Astrocyte (in vitro differentiated cells and primary cell): ENCODE measurements around the gene RPAP3.

Source experiments
- EZH2 ChIP-seq: IDR thresholded peaks from 2 replicates; pipeline ENCODE4 v1.6.1; 2012; ENCODE audit warnings: mild to moderate bottlenecking, low read length, inconsistent platforms; ENCODE audit not compliant: insufficient read depth
- TF ChIP-seq, protein P1 (sequence below): IDR thresholded peaks from 2 replicates; pipeline ENCODE4 v1.5.1; 2011; ENCODE audit warnings: low read depth, mild to moderate bottlenecking, inconsistent platforms, low read length, moderate library complexity; ENCODE audit not compliant: insufficient read depth

DNA sequence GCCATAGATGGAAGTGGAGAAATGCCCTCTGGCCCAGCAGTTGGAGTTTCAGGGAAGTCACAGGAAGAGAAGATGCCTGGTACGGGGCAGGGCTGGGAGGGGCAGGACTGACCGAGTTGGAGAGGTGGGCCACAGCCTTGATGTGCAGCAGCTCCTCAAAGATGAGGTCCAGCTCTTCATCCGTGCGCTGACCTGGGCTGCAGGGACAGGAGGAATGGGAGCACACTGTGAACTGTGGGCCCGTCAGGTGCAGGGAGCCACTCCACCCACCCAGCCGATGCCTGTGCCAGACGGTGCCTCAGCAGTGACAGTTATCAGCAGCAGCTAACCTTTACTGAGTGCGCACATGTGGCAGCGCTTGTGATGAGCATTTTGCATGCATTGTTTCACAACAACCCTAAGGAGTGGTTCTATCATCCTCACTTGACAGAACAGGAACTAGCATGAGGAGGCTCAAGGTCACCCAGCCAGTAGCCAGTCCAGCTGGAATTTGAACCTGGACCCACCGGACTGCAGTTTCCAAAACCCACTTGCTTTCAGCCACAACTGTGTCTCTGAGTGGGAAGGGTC lies 44.5 kb upstream of the RPAP3 start:
- TF ChIP-seq, protein P1, sequence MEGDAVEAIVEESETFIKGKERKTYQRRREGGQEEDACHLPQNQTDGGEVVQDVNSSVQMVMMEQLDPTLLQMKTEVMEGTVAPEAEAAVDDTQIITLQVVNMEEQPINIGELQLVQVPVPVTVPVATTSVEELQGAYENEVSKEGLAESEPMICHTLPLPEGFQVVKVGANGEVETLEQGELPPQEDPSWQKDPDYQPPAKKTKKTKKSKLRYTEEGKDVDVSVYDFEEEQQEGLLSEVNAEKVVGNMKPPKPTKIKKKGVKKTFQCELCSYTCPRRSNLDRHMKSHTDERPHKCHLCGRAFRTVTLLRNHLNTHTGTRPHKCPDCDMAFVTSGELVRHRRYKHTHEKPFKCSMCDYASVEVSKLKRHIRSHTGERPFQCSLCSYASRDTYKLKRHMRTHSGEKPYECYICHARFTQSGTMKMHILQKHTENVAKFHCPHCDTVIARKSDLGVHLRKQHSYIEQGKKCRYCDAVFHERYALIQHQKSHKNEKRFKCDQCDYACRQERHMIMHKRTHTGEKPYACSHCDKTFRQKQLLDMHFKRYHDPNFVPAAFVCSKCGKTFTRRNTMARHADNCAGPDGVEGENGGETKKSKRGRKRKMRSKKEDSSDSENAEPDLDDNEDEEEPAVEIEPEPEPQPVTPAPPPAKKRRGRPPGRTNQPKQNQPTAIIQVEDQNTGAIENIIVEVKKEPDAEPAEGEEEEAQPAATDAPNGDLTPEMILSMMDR, result no peak
- TF ChIP-seq EZH2, result no peak
